Cardiac ventricle fibroblast (primary cell): ENCODE data around the gene NCDN. TPM values are rescaled to one million over a fixed set of nuclear protein-coding genes. Genes with fewer than 3 reads are reported as not detected.

Source experiments
- total RNA-seq: library from RNA; depleted of rRNA; stranded (reverse); fragments of >200 nt; gene quantifications from 2 replicates; pipeline ENCODE4 v1.2.3, GENCODE V29; 2015

Gene NCDN, protein sequence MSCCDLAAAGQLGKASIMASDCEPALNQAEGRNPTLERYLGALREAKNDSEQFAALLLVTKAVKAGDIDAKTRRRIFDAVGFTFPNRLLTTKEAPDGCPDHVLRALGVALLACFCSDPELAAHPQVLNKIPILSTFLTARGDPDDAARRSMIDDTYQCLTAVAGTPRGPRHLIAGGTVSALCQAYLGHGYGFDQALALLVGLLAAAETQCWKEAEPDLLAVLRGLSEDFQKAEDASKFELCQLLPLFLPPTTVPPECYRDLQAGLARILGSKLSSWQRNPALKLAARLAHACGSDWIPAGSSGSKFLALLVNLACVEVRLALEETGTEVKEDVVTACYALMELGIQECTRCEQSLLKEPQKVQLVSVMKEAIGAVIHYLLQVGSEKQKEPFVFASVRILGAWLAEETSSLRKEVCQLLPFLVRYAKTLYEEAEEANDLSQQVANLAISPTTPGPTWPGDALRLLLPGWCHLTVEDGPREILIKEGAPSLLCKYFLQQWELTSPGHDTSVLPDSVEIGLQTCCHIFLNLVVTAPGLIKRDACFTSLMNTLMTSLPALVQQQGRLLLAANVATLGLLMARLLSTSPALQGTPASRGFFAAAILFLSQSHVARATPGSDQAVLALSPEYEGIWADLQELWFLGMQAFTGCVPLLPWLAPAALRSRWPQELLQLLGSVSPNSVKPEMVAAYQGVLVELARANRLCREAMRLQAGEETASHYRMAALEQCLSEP
- 35.7 and 38.6 TPM in 2 replicates for total RNA-seq

DNA sequence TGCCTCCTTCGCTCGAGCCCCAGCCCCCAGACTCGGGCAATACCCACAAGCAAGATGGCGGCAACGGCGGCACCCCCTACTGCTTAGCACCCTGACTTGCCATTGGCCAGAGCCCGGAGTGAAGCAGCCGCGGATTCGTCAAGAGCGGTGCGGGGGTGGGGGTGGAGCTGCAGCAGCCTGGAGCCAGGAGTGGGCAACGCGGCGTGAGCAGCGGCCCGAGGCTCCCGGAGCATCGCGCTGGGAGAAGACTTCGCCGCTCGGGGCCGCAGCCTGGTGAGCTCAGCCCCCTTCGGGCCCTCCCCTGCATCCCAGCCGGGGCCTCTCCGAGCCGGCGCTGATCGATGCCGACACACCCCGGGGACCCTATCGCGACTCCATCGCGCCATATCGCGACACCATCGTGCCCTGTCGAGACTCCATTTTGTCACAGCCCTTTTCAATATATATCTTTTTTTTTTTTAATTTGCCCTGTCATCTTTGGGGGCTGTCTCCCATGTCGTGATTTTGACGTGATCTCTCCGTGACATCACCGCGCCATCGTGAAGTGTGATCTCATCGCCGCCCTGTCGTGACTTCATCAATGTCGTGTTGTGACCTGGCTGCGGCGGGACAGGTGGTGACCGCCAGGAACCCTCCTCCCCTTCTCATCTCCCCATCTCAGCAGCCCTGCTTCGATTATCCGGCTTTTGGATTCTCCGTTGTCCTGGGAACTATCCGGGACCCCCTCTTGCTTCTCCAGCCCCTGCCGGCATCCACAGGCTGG lies at the start of gene NCDN:
TSS of gene NCDN (plus strand) at position 189 of the 763 bp plus-strand sequence. CDS start at position 581, 392 bp downstream.

DNA sequence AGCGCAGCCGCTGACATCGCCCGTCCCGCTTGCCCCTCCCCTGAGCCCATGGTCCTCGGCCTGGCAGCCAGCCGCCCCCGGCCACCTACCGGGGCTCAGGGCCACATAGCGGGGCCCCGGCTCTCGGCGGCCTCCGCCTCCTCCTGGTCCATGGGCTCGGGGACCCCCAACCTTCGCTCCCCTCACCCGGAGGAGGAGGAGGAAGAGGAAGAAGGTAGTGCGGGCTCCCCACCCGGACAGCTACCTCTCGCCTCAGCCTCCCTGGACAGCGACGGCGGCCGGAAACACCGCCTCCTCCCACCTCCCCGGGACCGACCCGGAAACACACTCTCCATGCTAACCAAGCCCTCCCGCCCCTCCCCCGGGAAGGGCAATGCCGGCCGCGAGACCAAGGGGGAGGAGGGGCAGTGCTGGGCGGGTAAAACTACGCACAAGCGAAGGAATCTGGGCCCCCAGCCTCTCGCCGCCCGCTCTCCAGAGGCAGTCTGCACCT lies 435 bp upstream of the NCDN start, which contains the start of gene KIAA0319L:
TSS of gene KIAA0319L (minus strand) at position 286 of the 493 bp plus-strand sequence. CDS start 2,912 bp downstream, outside the sequence.

DNA sequence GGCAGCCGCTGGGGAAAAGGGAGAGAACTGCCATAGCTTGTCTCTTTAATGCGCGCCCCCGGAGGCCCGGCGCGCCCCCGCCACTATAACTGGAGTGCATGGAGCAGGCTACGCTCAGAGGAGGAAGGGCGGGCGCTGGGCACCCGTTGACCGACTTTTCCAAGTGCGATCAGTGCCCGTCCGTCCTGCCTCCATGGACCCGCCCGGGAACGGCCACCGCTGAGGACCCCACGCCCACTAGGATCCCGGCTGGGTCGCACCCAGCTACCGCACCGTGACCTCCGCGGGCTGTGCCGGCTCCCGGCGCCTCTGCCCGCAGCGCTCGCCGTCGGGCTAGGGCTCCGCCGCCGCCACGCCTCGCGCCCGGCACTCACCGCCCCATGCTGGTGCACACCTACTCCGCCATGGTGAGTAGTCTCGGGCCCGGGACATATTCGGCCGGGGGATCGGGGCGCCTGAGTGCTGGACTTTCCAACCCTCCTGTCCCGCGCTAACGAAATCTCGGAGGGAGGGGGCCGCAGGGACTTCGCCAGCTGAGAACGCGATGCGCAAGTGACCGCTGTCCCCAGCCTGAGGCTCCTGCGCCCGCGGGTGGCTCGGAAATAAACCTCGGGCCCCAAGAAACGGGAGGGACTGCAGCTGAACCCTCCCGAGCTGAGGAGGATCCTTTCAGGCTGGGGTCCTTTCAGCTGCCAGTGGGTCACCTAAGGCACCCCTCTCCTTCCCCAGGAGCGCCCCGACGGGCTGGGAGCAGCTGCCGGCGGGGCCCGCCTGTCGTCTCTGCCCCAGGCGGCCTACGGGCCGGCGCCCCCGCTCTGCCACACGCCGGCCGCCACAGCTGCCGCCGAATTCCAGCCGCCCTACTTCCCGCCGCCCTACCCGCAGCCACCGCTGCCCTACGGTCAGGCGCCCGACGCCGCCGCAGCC lies 15.9 kb downstream of the NCDN start, which contains the start of gene TFAP2E:
TSS of gene TFAP2E (plus strand) at position 117 of the 927 bp plus-strand sequence. CDS start at position 381, 264 bp downstream.

Other genes with a start within 250 kb of the NCDN start
- gene KIAA0319L, start 396 bp upstream of the NCDN start, total RNA-seq, result 26.3 and 42.1 TPM in 2 replicates
- not detected in 2 replicates for gene TFAP2E, start 15.5 kb downstream of the NCDN start, total RNA-seq
- gene PSMB2, start 83.7 kb downstream of the NCDN start, total RNA-seq, result 37.7 and 47.2 TPM in 2 replicates
- 18.2 and 21.0 TPM in 2 replicates for gene C1orf216, start 161.1 kb downstream of the NCDN start, total RNA-seq
- 0.37 and 2.8 TPM in 2 replicates for gene CLSPN, start 212.2 kb downstream of the NCDN start, total RNA-seq